SIG-M5 (cell line): ENCODE measurements around the gene CTAG2.
"Not testable (repeated sequence)": the region's sequence is repeated elsewhere in the genome, so short reads cannot be mapped to it uniquely, and the experiment has no call there.

Experiments used
- DNase-seq: peaks from one replicate; lab custom pipeline; 2025; lab: John Stamatoyannopoulos, UW

CTAG2 gene

GRCh38 chrX:154653413-154653812 is at the start of gene CTAG2:
TSS of gene CTAG2 (minus strand) at chrX:154653579. CDS start at chrX:154653515, 64 bp downstream.
- not testable (repeated sequence) for DNase-seq

- no peak for DNase-seq
Measured at GRCh38 chrX:154698630-154699248, 45.4 kb upstream of the CTAG2 start.

- no peak for DNase-seq
Measured at GRCh38 chrX:154696676-154697045, 43.3 kb upstream of the CTAG2 start.

GRCh38 chrX:154695911-154696675 is 42.7 kb upstream of the CTAG2 start:
- DNase-seq, result no peak

GRCh38 chrX:154693394-154693793 is 40.0 kb upstream of the CTAG2 start:
- DNase-seq, result no peak

GRCh38 chrX:154690438-154690837 is 37.1 kb upstream of the CTAG2 start:
- not testable (repeated sequence) for DNase-seq

GRCh38 chrX:154672084-154672483 is 18.7 kb upstream of the CTAG2 start:
- DNase-seq, result not testable (repeated sequence)

- DNase-seq, result not testable (repeated sequence)
Measured at GRCh38 chrX:154670848-154671247, 17.5 kb upstream of the CTAG2 start.

- DNase-seq, result no peak
Measured at GRCh38 chrX:154661899-154662298, 8.5 kb upstream of the CTAG2 start.

- no peak for DNase-seq
Measured at GRCh38 chrX:154661170-154661569, 7.8 kb upstream of the CTAG2 start.

- no peak for DNase-seq
Measured at GRCh38 chrX:154660541-154660940, 7.2 kb upstream of the CTAG2 start.

GRCh38 chrX:154658957-154659356 is 5.6 kb upstream of the CTAG2 start:
- no peak for DNase-seq

- DNase-seq, result no peak
Measured at GRCh38 chrX:154658187-154658586, 4.8 kb upstream of the CTAG2 start.

- no peak for DNase-seq
Measured at GRCh38 chrX:154657226-154657805, 3.9 kb upstream of the CTAG2 start.

GRCh38 chrX:154655786-154656185 is 2.4 kb upstream of the CTAG2 start:
- DNase-seq, result no peak

- no peak for DNase-seq
Measured at GRCh38 chrX:154655346-154655745, 2.0 kb upstream of the CTAG2 start.

GRCh38 chrX:154654925-154655324 is 1.5 kb upstream of the CTAG2 start:
- no peak for DNase-seq

- no peak for DNase-seq
Measured at GRCh38 chrX:154654372-154654771, 993 bp upstream of the CTAG2 start.

- DNase-seq, result no peak
Measured at GRCh38 chrX:154653048-154653401, 354 bp downstream of the CTAG2 start.

- no peak for DNase-seq
Measured at GRCh38 chrX:154652311-154653047, 900 bp downstream of the CTAG2 start.

- no peak for DNase-seq
Measured at GRCh38 chrX:154650221-154650510, 3.2 kb downstream of the CTAG2 start.

GRCh38 chrX:154649503-154650220 is 3.7 kb downstream of the CTAG2 start:
- no peak for DNase-seq
